ENCODE data around the gene KRTAP3-2. TPM values are rescaled to one million over a fixed set of nuclear protein-coding genes. Genes with fewer than 3 reads are reported as not detected.

The KRTAP3-2 gene
- 0.26 to 0.44 TPM (median 0.29 TPM) in 5 replicates for total RNA-seq (2022; extraction: Qiagen RNA extraction)

GRCh38 chr17:40999563-40999962, at the start of gene KRTAP3-2:
TSS of gene KRTAP3-2 (minus strand) at chr17:40999906. CDS start at chr17:40999853, 53 bp downstream.

DNA sequence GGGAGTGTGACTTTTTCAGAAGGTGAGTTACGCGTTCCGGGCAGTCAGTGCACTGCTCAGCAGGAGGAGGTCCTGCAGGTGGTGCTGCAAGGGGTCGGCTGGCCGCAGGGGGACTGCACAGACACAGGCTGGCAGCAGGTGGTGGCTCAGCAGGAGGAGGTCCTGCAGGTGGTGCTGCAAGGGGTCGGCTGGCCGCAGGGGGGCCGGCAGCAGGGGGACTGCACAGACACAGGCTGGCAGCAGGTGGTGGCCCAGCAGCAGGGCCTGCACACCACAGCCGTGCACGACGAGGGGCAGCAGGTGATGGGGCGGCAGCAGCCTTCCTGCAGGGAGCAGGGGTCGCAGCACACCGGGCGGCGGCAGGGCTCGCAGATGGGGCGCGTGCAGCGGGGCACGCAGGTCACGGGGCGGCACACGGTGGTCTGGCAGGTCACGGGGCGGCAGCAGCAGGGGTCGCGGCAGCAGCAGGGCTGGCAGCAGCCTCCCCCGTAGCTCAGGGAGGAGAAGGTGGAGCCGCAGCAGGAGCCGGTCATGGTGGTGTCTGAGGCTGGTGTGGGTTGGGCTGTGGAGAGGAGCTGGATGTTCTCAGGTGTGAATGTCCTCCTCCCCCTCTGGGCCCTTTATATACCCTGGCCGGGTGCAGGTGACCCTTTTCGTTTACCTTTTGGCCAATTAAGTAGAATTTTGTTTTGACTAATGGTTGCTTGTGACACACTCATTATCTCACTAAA, 47.2 kb upstream of the KRTAP3-2 start, which contains the start of gene KRTAP2-1:
Gene KRTAP2-1, minus strand, starts transcription at position 582 of the 731 bp plus-strand sequence. Its CDS starts 49 bp downstream, at position 533.

GRCh38 chr17:41040783-41041571, 41.3 kb upstream of the KRTAP3-2 start, which contains the start of gene KRTAP1-1:
TSS of gene KRTAP1-1 (minus strand) at chr17:41041450. CDS start at chr17:41041397, 53 bp downstream.

DNA sequence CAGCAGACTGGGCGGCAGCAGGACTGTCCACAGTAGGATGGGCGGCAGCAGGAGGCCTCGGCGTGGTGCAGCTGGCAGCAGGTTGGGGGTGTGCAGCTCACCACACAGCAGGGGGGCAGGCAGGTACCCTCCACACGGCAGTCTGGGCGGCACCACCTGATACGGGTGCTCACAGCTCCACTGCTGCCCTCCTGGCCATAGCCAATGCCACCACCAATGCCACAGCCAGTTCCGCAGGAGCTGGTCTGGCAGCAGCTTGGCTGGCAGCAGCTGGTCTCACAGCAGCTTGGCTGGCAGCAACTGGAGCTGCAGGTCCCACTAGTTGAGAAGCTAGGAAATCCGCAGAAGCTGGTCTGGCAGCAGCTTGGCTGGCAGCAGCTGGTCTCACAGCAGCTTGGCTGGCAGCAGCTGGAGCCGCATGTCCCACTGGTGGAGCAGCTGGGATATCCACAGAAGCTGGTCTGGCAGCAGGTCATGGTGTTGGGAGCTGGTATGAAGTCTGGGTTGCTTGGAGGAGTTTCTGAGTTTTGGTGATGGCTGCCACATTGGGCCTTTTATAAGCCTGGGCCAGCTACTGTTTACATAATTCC, 34.7 kb upstream of the KRTAP3-2 start, which contains the start of gene KRTAP1-3:
Gene KRTAP1-3, minus strand, starts transcription at position 529 of the 590 bp plus-strand sequence. Its CDS starts 53 bp downstream, at position 476.

DNA sequence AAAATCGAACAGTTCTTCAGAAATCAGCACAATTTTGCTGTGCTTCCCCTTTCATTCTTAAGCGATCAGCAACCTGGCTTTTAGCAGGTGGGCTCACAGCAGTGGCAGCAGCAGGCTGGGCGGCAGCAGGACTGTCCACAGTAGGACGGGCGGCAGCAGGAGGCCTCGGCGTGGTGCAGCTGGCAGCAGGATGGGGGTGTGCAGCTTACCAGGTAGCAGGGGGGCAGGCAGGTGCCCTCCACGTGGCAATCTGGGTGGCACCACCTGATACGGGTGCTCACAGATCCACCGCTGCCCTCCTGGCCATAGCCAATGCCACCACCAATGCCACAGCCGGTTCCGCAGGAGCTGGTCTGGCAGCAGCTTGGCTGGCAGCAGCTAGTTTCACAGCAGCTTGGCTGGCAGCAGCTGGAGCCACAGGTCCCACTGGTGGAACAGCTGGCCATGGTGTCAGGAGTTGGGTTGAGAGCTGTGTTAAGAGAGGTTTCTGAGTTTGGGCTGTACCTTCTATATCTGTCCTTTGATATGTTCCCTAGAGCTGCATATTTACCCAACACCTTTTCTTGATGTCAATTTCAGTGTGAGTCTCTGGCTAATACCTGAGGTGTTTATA, 30.0 kb upstream of the KRTAP3-2 start, which contains the start of gene KRTAP1-4:
Gene KRTAP1-4, minus strand, starts transcription at position 563 of the 613 bp plus-strand sequence. Its CDS starts 117 bp downstream, at position 446.

GRCh38 chr17:41026715-41027471, 27.2 kb upstream of the KRTAP3-2 start, which contains the start of gene KRTAP1-5:
TSS of gene KRTAP1-5 (minus strand) at chr17:41027208. CDS start at chr17:41027155, 53 bp downstream.

GRCh38 chr17:41008811-41009210, 9.1 kb upstream of the KRTAP3-2 start, which contains the start of gene KRTAP3-1:
TSS of gene KRTAP3-1 (minus strand) at chr17:41009128. CDS start at chr17:41009074, 54 bp downstream.

DNA sequence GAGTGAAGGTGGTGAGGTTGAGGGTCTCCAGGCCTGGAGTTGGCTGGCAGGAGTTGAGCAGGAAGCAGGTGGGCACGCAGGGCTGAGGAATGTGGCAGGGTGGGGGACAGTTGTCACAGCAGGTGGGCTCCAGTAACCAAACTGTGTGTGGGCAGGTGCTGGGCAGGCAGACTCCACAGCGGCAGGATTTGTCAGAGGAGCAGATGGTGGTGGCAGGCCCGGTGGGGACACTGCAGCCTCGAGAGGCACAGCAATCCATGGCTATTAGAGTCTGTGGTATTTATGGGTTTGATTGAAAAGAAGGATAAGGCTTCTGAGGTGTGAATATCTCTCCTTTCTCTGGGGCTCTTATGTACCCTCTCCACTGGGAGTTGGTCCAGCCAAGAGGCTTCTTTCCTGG, 5.9 kb downstream of the KRTAP3-2 start, which contains the start of gene KRTAP3-3:
Gene KRTAP3-3, minus strand, starts transcription at position 326 of the 400 bp plus-strand sequence. Its CDS starts 67 bp downstream, at position 259.

DNA sequence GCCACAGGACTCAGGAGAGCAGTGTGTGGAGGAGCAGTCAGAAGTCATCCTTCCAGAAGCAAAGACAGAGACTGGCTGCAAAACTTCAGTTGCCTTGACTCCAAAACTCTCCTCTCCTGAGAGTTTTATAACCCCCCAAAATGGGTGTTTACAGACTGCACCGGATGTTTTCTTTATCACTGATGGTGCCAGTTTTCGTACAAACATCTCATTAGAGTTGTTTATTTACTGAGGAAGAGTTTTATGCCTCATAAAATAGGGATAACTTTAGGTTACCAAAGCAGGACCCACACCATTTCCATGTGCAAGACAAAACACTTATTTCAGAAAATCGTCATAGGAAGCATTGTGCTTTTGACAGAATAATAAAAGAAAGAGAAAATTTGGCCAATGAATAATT, 15.5 kb downstream of the KRTAP3-2 start, which contains the start of gene KRT40:
Gene KRT40, minus strand, starts transcription at position 101 of the 400 bp plus-strand sequence. Its CDS starts 53 bp downstream, at position 48.

DNA sequence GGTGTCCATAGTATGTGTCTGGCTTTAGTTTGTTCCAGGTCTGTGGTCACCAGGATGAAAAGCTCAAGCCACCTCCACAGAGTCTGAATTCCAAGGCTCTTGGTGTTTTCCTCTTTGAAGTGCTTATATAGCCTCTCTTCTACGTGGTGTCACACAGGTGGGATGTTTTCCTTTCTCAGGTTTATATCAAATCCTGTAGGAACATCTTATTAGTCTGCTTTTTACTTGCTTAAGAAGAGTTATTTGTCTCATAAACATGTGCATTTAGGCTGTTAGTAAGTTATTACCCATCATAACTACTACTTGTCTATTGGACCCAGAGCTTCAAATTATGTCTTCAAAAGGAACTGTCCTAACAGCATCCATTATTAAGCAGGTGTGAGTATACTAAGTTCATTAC, 32.9 kb downstream of the KRTAP3-2 start, which contains the start of gene KRT39:
Gene KRT39, minus strand, starts transcription at position 101 of the 400 bp plus-strand sequence. Its CDS starts 92 bp downstream, at position 9.

Other genes starting within 250 kb of the KRTAP3-2 start
- not detected in 5 replicates for gene KRT25, start 244.6 kb downstream of the KRTAP3-2 start, total RNA-seq (2022; extraction: Qiagen RNA extraction)
- gene KRT26, start 227.7 kb downstream of the KRTAP3-2 start, total RNA-seq (2022; extraction: Qiagen RNA extraction): not detected in 5 replicates
- 0.06 TPM in 1 of 5 replicates, not detected in the others for gene KRT27, start 217.4 kb downstream of the KRTAP3-2 start, total RNA-seq (2022; extraction: Qiagen RNA extraction)
- not detected in 5 replicates for gene KRT28, start 199.9 kb downstream of the KRTAP3-2 start, total RNA-seq (2022; extraction: Qiagen RNA extraction)
- gene KRT10, start 177.3 kb downstream of the KRTAP3-2 start, total RNA-seq (2022; extraction: Qiagen RNA extraction): 61.8 to 120 TPM (median 113 TPM) in 5 replicates
- gene KRT12, start 132.7 kb downstream of the KRTAP3-2 start, total RNA-seq (2022; extraction: Qiagen RNA extraction): not detected in 5 replicates
- 0.14 to 0.41 TPM (median 0.17 TPM) in 5 replicates for gene KRT20, start 114.7 kb downstream of the KRTAP3-2 start, total RNA-seq (2022; extraction: Qiagen RNA extraction)
- gene KRT23, start 62.3 kb downstream of the KRTAP3-2 start, total RNA-seq (2022; extraction: Qiagen RNA extraction): 0.08 to 0.29 TPM (median 0.11 TPM) in 4 of 5 replicates, not detected in the other
- gene KRT39, start 33.0 kb downstream of the KRTAP3-2 start, total RNA-seq (2022; extraction: Qiagen RNA extraction): not detected in 5 replicates
- not detected in 5 replicates for gene KRT40, start 15.6 kb downstream of the KRTAP3-2 start, total RNA-seq (2022; extraction: Qiagen RNA extraction)
- gene KRTAP3-3, start 5.7 kb downstream of the KRTAP3-2 start, total RNA-seq (2022; extraction: Qiagen RNA extraction): not detected in 5 replicates
- 0.24 TPM in 1 of 5 replicates, not detected in the others for gene KRTAP3-1, start 9.2 kb upstream of the KRTAP3-2 start, total RNA-seq (2022; extraction: Qiagen RNA extraction)
- not detected in 5 replicates for gene KRTAP1-5, start 27.3 kb upstream of the KRTAP3-2 start, total RNA-seq (2022; extraction: Qiagen RNA extraction)
- gene KRTAP1-4, start 30.3 kb upstream of the KRTAP3-2 start, total RNA-seq (2022; extraction: Qiagen RNA extraction): not detected in 5 replicates
- gene KRTAP1-3, start 35.0 kb upstream of the KRTAP3-2 start, total RNA-seq (2022; extraction: Qiagen RNA extraction): not detected in 5 replicates
- not detected in 5 replicates for gene KRTAP1-1, start 41.5 kb upstream of the KRTAP3-2 start, total RNA-seq (2022; extraction: Qiagen RNA extraction)
- gene KRTAP2-1, start 47.4 kb upstream of the KRTAP3-2 start, total RNA-seq (2022; extraction: Qiagen RNA extraction): not detected in 5 replicates
- gene KRTAP2-2, start 55.3 kb upstream of the KRTAP3-2 start, total RNA-seq (2022; extraction: Qiagen RNA extraction): not detected in 5 replicates
- gene KRTAP2-3, start 60.2 kb upstream of the KRTAP3-2 start, total RNA-seq (2022; extraction: Qiagen RNA extraction): 0.20 to 0.22 TPM in 2 of 5 replicates, not detected in the others
- not detected in 5 replicates for gene KRTAP2-4, start 66.0 kb upstream of the KRTAP3-2 start, total RNA-seq (2022; extraction: Qiagen RNA extraction)
- not detected in 5 replicates for gene KRTAP4-7, start 84.2 kb upstream of the KRTAP3-2 start, total RNA-seq (2022; extraction: Qiagen RNA extraction)
- gene KRTAP4-8, start 98.2 kb upstream of the KRTAP3-2 start, total RNA-seq (2022; extraction: Qiagen RNA extraction): not detected in 5 replicates
- not detected in 5 replicates for gene KRTAP4-16, start 102.3 kb upstream of the KRTAP3-2 start, total RNA-seq (2022; extraction: Qiagen RNA extraction)
- gene KRTAP4-9, start 105.5 kb upstream of the KRTAP3-2 start, total RNA-seq (2022; extraction: Qiagen RNA extraction): not detected in 5 replicates
- gene KRTAP4-11, start 118.5 kb upstream of the KRTAP3-2 start, total RNA-seq (2022; extraction: Qiagen RNA extraction): not detected in 5 replicates
- not detected in 5 replicates for gene KRTAP4-12, start 124.3 kb upstream of the KRTAP3-2 start, total RNA-seq (2022; extraction: Qiagen RNA extraction)
- not detected in 5 replicates for gene KRTAP4-6, start 140.6 kb upstream of the KRTAP3-2 start, total RNA-seq (2022; extraction: Qiagen RNA extraction)
- not detected in 5 replicates for gene KRTAP4-5, start 149.9 kb upstream of the KRTAP3-2 start, total RNA-seq (2022; extraction: Qiagen RNA extraction)
- not detected in 5 replicates for gene KRTAP4-4, start 160.8 kb upstream of the KRTAP3-2 start, total RNA-seq (2022; extraction: Qiagen RNA extraction)
- not detected in 5 replicates for gene KRTAP4-3, start 168.3 kb upstream of the KRTAP3-2 start, total RNA-seq (2022; extraction: Qiagen RNA extraction)
- not detected in 5 replicates for gene KRTAP4-2, start 178.3 kb upstream of the KRTAP3-2 start, total RNA-seq (2022; extraction: Qiagen RNA extraction)
- gene KRTAP4-1, start 185.0 kb upstream of the KRTAP3-2 start, total RNA-seq (2022; extraction: Qiagen RNA extraction): 0.10 to 0.29 TPM (median 0.16 TPM) in 3 of 5 replicates, not detected in the others
- gene KRTAP9-1, start 190.0 kb upstream of the KRTAP3-2 start, total RNA-seq (2022; extraction: Qiagen RNA extraction): not detected in 5 replicates
- not detected in 5 replicates for gene KRTAP9-2, start 226.7 kb upstream of the KRTAP3-2 start, total RNA-seq (2022; extraction: Qiagen RNA extraction)
- gene KRTAP9-3, start 232.5 kb upstream of the KRTAP3-2 start, total RNA-seq (2022; extraction: Qiagen RNA extraction): not detected in 5 replicates
- gene KRTAP9-8, start 238.1 kb upstream of the KRTAP3-2 start, total RNA-seq (2022; extraction: Qiagen RNA extraction): not detected in 5 replicates
- gene KRTAP9-4, start 249.8 kb upstream of the KRTAP3-2 start, total RNA-seq (2022; extraction: Qiagen RNA extraction): not detected in 5 replicates

All from A549 treated with Hydrocortisone at 1 μM for 4 hours (cell line).